D721Med (cell line): ENCODE measurements around the gene CLEC1A.
"Not testable (repeated sequence)": the region's sequence is repeated elsewhere in the genome, so short reads cannot be mapped to it uniquely, and the experiment has no call there.

ENCODE experiments used
- DNase-seq: peaks from one replicate; pipeline ENCODE4 v3.0.0; 2011; ENCODE audit warnings: low spot score; ENCODE audit not compliant: insufficient read length
- FAIRE-seq: peaks from 2 replicates; lab custom pipeline; 2011; peaks lifted over from hg19 to GRCh38; lab: Jason Lieb, UNC
- CTCF ChIP-seq: IDR thresholded peaks from 2 replicates; pipeline ENCODE4 v1.5.1; 2012; ENCODE audit warnings: mild to moderate bottlenecking, control low read depth; ENCODE audit not compliant: insufficient read depth; ENCODE audit errors: missing control alignments

Gene CLEC1A

GRCh38 chr12:10030446-10030845 is 68.3 kb downstream of the CLEC1A start, which contains the start of gene CLEC9A:
Gene CLEC9A, plus strand, starts transcription at chr12:10030682. Its CDS starts 22,006 bp downstream, at chr12:10052688.
- FAIRE-seq (no peak), DNase-seq (no peak)
- no peak for TF ChIP-seq CTCF

- FAIRE-seq, result no peak
- DNase-seq, result no peak
- TF ChIP-seq CTCF, result no peak
These were observed 71.1 kb downstream of the CLEC1A start for GRCh38 chr12:10027721-10028120.

- FAIRE-seq (no peak), DNase-seq (no peak)
- TF ChIP-seq CTCF, result no peak
These were observed 71.5 kb downstream of the CLEC1A start for GRCh38 chr12:10027311-10027710.

- not testable (repeated sequence) for FAIRE-seq, DNase-seq
These were observed 72.1 kb downstream of the CLEC1A start for GRCh38 chr12:10026666-10027065.

- FAIRE-seq, result no peak
- no peak for TF ChIP-seq CTCF
- DNase-seq, result no peak
These were observed 73.5 kb downstream of the CLEC1A start for GRCh38 chr12:10025236-10025635.

- DNase-seq (no peak), FAIRE-seq (no peak)
- TF ChIP-seq CTCF, result no peak
These were observed 77.4 kb downstream of the CLEC1A start for GRCh38 chr12:10021342-10021741.
